Islet precursor cell (in vitro differentiated cells): ENCODE data around the gene RHOD.

ENCODE experiments used
- DNase-seq: peaks from one replicate; pipeline ENCODE4 v3.0.0-alpha.2; 2018

RHOD gene

GRCh38 chr11:67056267-67057204, at the start of gene RHOD:
TSS of gene RHOD (plus strand) at chr11:67056847. CDS start at chr11:67056903, 56 bp downstream.
- peak; percentile 77 for DNase-seq

- no peak for DNase-seq
Observed at GRCh38 chr11:67007126-67007525, 49.5 kb upstream of the RHOD start.

GRCh38 chr11:67010296-67010905, 46.2 kb upstream of the RHOD start:
- no peak for DNase-seq

- DNase-seq, result no peak
Observed at GRCh38 chr11:67013511-67014045, 43.1 kb upstream of the RHOD start.

- no peak for DNase-seq
Observed at GRCh38 chr11:67014343-67014742, 42.3 kb upstream of the RHOD start.

- no peak for DNase-seq
Observed at GRCh38 chr11:67015048-67015447, 41.6 kb upstream of the RHOD start.

GRCh38 chr11:67016550-67016949, 40.1 kb upstream of the RHOD start:
- DNase-seq, result no peak

GRCh38 chr11:67020949-67021348, 35.7 kb upstream of the RHOD start:
- no peak for DNase-seq

- DNase-seq, result peak; percentile 53
Observed at GRCh38 chr11:67022341-67022933, 34.2 kb upstream of the RHOD start.

- DNase-seq, result peak; percentile 55
Observed at GRCh38 chr11:67022961-67023956, 33.4 kb upstream of the RHOD start, which contains the start of gene SYT12. TSS of gene SYT12 (plus strand) at chr11:67023134. CDS start at chr11:67030145, 7,011 bp downstream.

- DNase-seq, result no peak
Observed at GRCh38 chr11:67023957-67024353, 32.7 kb upstream of the RHOD start.

GRCh38 chr11:67024410-67024809, 32.2 kb upstream of the RHOD start:
- no peak for DNase-seq

GRCh38 chr11:67024966-67025365, 31.7 kb upstream of the RHOD start:
- DNase-seq, result no peak

- no peak for DNase-seq
Observed at GRCh38 chr11:67025750-67026149, 30.9 kb upstream of the RHOD start.

- DNase-seq, result no peak
Observed at GRCh38 chr11:67026941-67027340, 29.7 kb upstream of the RHOD start.

GRCh38 chr11:67027483-67027930, 29.1 kb upstream of the RHOD start:
- no peak for DNase-seq

GRCh38 chr11:67027943-67028542, 28.6 kb upstream of the RHOD start:
- no peak for DNase-seq

- DNase-seq, result no peak
Observed at GRCh38 chr11:67029146-67029545, 27.5 kb upstream of the RHOD start.

- peak; percentile 84 for DNase-seq
Observed at GRCh38 chr11:67030976-67031375, 25.7 kb upstream of the RHOD start.

GRCh38 chr11:67031791-67032561, 24.7 kb upstream of the RHOD start:
- DNase-seq, result peak; percentile 79
